ENCODE data around the gene SLC30A7.

DNA sequence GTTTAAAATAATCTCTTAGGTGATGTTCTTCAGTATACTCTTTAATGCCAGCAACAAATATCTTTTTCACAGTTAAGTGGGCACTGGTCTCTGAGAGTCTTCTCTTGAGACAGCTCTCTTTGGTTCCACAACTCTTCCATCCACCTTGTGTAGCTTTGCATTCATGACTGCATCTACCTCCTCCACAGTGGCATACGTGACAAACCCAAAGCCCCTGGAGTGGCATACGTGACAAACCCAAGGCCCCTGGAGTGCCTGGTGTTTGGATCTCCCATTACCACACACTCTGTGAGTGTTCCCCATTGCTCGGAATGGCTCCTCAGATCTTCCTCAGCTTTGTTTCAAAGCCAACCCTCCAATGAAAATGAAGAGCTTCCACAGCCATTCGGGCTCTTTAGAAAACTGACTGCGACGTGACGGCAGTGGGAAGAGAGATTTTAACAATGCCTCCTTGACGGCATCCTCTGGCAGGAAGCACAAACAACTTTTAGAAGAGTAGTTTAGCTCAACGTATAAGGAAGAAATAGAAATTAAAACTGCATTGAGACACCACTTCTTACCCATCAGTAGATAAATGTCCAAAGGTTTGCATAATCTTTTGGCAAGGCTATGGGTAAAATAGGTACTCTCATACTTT, 45.8 kb downstream of the SLC30A7 start:
- TF ChIP-seq CTCF (IDR thresholded peaks at IDR 0.05; ENCODE audit: low read depth, low read length) (no peak), EZH2phosphoT487 (IDR thresholded peaks at IDR 0.05; ENCODE audit: low read depth) (no peak)
